Right renal cortex interstitium (tissue), 3 donors: ENCODE results near the gene LRRC70. TPM values are rescaled to one million over a fixed set of nuclear protein-coding genes. Genes with fewer than 3 reads are reported as not detected.
"Not testable (repeated sequence)": the region's sequence is repeated elsewhere in the genome, so short reads cannot be mapped to it uniquely, and the experiment has no call there.

ENCODE experiments used
- DNase-seq, 3 donors: peaks; one replicate each; pipeline ENCODE4 v3.0.0-alpha.2; 2013; ENCODE audit warnings: low read depth in 3 of 3, low spot score in 2 of 3
- polyA plus RNA-seq, 3 donors: library from polyadenylated mRNA; unstranded; fragments of 120-200 nt; gene quantifications; one replicate each; pipeline ENCODE4 v1.2.1, GENCODE V29; 2013; ENCODE audit not compliant: insufficient read length in 3 of 3

The LRRC70 gene
- polyA plus RNA-seq, 3 donors, result 7.0 to 7.5 (median 7.1) TPM

DNA sequence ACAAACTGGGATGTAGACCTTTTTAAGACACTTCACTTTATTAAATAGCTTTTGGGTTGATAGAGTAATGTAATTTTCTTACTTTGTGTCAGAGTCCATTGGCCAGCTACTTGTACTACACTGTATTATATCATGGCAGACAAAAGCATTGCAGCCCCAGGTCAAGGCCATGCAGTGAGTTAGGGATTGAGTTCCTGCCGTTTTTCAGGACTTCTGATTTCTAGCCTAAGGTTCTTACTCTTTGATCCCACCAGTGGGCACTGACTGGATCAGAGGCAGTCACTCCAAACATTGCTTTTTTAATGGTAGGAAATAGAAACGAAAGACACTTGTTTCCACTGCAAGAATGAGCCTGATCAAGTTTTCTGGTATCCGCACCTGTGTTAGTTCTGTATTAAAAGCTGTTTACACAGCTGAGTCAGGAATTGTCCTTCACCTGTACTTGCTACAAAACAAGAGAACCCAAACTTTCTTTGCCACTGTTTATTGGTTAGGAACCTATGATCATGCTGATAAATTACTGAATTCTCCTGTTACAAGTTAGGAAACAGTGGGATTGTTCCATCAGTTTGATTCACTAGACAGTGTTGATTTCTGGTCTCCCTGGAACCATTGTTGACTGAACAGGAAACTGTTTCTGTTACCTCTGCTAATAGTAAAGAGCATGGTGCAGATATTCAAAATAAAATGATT lies 22.1 kb downstream of the LRRC70 start:
- no peak for DNase-seq

DNA sequence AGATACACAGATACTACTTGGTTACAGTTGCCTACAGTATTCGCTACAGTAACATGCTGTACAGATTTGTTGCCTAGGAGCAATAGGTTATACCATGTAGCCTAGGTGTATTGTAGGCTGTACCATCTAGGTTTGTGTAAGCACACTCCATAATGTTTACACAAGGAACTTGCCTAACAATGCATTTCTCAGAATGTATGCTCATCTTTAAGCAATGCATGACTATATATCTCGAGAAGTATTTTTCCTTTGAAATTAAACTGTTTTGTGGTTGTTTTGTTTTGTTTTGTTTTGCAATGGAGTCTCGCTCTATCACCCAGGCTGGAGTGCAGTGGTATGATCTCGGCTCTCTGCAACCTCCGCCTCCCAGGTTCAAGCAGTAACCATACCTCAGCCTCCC lies 25.3 kb downstream of the LRRC70 start:
- DNase-seq, result no peak

DNA sequence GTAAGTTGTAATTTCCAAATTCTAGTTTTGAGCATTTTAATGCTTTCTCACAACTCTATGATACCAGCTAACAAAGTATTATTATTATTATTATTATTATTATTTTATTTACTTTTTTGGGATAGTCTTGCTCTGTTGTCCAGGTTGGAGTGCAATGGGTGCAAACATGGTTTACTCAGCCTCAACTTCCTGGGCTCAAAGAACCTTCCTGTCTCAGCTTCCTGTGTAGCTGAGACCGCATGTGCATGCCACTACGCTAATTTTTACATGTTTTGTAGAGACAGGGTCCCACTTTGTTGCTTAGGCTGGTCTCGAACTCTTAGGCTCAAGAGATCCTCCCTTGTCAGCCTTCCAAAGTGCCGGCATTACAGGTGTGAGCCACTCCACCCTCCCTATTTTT lies 27.0 kb downstream of the LRRC70 start:
- no peak for DNase-seq

DNA sequence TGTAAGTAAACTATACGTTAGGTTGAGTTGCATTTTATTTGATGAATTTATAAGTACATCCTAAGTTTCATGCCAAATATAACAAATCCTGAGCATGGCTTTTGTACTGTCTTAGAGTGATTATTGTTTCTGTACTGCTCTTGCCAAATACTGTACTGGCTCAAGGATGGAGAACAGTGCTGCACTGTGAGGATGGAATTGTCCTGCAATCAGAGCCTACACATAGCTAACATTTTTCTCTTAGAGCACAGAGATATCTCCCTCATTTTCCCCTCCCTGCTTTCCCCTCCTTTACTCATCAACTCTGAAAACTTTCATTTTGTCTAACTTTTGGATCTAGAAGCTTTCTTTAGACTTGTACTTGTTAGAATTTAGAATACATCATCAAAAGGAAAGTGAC lies 28.3 kb downstream of the LRRC70 start:
- no peak for DNase-seq

DNA sequence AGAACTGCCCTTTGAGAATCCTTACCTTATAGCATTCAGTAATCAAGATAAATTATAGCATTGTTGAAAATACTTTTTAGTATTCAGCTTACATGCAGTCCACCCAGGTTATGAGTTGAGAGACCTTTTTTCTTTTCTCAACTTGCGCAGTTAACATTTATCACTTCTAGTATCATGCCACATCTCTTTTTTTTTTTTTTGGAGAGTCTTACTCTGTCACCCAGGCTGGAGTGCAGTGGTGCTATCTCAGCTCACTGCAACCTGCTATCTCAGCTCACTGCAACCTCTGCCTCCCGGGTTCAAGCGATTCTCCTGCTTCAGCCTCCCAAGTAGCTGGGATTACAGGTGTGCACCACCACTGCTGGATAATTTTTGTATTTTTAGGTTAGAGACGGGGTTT lies 29.0 kb downstream of the LRRC70 start:
- no peak for DNase-seq

DNA sequence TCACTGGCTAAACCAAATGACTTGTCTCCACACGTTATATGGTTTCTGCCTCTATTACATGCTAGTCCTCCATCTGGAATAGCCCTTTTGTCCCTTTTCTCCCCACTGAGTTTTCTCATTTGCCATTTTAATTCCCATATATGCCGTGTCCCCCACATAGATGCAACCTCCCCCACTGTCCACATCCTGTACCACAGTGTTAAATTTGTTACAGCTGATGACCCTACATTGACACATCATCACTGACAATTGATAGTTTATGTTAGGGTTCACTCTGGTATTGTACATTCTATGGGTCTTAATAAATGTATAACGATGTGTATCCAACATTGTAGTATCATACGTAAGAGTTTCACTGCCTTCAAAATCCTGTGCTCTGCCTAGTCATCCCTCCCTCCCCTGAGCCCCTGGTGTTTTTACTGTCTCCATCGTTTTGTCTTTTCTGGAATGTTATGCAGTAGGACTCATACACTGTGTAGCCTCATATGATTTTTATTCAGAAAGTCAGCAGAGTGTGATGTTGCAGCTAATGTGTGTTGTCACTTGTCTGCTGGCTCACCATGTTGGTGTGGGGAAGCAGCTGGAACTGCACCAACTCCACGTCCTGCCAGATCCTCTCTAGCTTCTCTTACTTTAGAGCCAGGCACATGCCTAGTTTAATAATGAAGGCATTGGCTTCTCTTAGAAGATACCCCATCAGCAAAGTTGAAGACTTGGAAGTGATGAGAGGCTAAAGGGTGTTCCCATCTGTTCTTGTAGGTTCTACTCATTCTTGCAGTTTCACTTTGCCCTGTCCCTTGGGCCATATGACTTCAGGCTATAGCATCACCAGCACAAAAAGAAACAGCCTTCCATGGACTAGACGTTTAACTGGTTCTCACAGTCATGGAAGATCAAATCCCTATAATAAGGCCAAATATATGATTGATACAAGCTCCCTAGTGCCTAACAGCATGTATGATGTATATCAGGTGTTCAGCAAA lies 30.2 kb downstream of the LRRC70 start:
- DNase-seq, result no peak

DNA sequence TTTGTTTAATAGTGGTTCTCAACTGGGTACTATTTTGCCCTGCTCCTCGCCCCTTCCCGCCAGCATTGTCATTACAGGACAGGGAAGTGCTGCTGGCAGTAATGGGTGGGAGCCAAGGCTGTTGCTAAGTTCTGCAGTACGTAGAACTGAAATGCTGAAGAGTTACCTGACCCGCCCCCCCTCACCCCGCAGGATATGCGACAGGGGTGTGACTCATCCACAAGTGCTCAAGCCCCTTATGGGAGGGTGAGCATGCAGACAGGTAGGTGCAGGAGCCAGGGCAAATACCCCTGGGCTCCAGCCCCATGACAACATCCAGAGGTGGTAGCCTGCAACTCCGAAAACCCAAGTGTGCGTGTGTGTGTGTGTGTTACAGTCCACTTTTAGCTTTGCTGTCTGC lies 35.7 kb downstream of the LRRC70 start:
- no peak for DNase-seq

DNA sequence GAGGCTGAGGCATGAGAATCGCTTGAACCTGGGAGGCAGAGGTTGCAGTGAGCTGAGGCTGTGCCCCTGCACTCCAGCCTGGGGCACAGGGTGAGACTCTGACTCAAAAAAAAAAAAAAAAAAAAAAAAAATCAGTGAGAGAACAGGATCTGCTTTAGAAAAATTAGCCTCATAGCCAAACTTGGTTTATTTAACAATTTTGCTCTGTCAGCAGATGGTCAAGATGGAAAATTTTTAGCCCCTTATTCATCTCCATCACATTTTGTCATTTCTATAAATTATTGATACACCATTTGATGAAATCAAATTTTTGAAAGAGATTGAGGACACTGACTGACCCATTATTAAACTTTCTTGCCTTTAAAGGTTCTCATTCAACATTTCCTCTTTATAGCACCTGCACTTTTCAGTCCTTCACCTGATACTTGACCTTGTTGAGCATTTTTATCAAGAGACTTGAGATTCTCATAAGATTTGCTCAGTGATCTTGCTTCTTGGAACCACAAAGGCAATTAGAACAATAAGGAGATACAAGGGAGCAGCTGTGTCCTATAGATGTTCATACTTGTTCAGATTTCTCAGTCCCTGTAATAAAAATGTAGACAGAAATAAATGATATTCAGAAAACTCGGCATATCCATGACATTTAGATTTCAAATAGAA lies 38.1 kb downstream of the LRRC70 start:
- no peak for DNase-seq

DNA sequence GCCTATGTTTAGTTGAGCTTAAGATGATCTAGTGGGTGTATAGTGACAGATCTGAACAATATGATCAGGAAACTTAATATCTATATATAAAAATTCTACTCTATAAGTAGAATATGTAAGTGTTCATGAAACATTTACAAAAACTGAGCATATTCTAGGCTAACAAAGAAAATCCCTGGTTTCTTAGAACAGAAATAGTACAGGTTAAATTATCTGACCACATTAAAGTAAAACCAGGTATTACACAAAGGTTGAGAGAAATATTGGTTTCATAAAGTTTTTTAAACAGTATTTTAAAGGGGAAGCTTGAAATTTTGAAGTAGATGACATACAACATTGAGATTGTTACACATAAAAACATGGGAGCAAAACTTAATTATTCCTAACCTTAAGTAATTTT lies 39.3 kb downstream of the LRRC70 start:
- no peak for DNase-seq

DNA sequence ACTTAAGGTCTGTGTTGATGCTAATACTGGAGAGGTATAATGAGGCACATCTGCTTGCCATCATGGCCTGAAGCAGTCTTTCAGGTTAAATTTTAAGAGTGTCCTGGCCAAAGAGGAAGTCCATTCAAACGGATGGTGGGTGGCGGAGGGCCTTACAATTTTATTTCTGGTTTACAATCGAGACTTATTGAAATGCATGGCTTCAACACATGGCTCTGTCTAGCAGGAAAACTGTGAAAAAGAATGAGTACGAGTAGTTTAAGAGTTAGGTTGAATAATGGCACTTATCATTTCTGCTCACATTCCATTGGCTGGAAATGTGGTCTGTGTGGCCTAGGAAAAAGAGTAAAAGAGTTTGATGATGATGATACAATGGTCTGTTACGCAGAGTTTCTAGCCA lies 42.1 kb downstream of the LRRC70 start:
- no peak for DNase-seq

DNA sequence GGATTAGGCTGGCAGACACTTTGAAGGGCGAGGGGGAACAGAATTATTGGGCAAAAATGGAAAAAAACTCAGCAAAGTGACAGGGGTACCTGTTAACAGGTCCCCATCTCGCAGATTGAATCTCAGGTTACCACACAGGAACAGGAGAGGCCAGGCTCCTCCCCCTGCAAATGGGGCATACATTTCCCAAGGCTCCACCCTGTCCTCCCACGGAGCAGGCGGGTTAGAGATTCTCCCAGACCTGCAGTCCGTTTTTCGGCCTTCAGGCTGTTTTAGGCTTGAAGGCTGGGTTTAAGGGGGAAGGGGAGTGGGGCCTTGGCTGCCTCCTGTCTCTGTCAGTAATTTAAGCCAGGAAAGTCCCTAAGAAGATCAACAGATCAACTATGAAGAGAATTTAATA lies 42.7 kb downstream of the LRRC70 start:
- no peak for DNase-seq

DNA sequence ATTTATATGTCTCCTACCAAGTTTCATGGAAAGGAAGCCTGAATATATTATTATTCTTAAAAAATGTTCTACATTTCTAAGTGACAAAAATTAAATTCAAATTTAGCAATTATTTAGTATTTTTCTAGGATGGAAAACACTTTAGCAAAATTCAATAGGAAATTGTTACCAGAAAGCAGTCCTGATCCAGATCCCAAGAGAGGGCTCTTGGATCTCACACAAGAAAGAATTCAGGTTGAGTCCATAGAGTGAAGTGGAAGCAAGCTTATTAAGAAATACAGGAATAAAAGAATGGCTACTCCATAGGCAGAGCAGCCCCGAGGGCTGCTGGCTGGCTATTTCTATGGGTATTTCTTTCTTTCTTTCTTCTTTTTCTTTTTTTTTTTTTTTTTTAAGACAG lies 44.7 kb downstream of the LRRC70 start:
- DNase-seq, result no peak

DNA sequence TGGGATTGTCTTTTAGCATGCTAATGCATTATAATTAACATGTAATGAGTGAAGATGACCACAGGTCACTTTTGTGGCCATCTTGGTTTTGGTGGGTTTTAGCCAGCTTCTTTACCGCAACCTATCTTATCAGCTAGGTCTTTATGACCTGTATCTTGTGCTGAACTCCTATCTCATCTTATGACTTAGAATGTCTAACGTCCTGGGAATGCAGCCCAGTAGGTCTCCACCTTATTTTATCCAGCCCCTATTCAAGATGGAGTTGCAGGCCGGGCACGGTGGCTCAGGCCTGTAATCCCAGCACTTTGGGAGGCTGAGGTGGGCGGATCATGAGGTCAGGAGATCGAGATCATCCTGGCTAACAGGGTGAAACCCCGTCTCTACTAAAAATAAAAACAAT lies 45.8 kb downstream of the LRRC70 start:
- DNase-seq, result not testable (repeated sequence)

DNA sequence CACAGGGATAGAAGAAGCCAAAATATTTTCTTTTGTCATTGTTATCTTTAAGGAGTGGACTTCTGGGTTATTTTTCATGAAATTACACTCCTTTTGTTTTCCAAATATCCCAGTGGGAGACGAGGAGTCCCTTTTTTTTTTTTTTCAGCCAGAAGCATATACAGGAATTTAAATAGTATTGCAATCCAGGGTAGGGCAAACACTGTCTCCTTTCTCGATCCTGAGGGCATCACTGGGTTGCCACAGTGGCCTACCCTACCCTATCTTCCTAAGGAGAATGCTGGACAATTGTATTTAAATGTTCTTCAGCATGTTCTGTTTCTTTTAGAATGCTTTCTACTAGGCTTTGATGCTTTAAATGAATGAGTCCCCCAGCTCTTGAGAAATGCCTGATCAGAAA lies 47.9 kb downstream of the LRRC70 start:
- DNase-seq, result no peak

DNA sequence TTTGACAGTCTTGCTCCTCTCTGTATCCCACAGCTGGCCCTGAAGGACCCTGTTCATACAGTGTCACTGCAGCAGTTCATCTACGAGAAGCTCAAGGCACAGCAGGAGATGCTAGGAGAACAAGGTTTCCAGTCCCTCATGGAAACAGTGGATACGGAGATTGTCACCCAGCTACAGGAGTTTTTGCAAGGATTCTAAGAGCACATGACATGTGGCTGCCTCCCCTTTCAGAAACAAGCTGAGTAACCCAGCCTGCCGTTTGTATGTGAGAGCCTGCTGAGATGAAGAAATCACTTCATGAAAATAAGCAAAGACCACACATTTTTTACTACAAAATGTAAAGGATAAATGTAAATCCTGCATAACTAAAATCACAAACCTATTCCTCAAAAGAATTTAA lies 48.5 kb downstream of the LRRC70 start:
- no peak for DNase-seq

DNA sequence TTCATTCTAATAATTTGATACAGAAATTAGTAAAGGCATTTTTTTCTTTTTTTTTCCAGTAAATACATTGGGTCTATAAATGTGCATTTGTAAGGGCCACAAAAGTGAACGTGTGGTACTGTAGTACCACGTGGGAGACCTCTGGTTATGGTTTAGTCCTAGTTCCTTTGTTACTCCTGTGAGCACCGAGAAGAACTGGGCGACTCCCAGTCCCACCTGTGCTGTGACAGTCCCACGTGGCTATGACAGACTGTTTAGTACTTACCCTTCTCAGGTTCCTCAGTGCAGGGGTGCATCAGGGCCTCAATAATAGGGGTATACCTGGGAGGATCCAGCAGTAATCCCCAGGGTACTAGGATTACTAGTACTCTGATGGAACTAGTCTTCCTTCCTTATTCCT lies 49.3 kb downstream of the LRRC70 start:
- DNase-seq, result no peak

Other genes with a start within 250 kb of the LRRC70 start
- 10 to 100 TPM; 33.4 to 37.6 (median 36.0) TPM for gene DIMT1, start 174.9 kb upstream of the LRRC70 start, polyA plus RNA-seq
- 10 to 100 TPM; 38.3 to 41.5 (median 38.3) TPM for gene IPO11, start 166.1 kb upstream of the LRRC70 start, polyA plus RNA-seq